CD8-positive, alpha-beta memory T cell (primary cell): ENCODE results near the gene QRFP. TPM values are rescaled to one million over a fixed set of nuclear protein-coding genes. Genes with fewer than 3 reads are reported as not detected.
A peak's percentile ranks its signal among the peaks of the same experiment; 100 is the strongest.

Experiments used
- CTCF ChIA-PET: fragments of 350-600 bp; sonication (Branson Sonifier 250); formaldehyde crosslinking; loops from one replicate; lab custom pipeline; 2021; ENCODE audit warnings: antibody characterized with exemption; lab: Charles Lee
- POLR2A ChIA-PET: fragments of 350-600 bp; sonication (Branson Sonifier 250); formaldehyde crosslinking; loops from one replicate; lab custom pipeline; 2021; ENCODE audit warnings: antibody characterized with exemption; lab: Charles Lee
- DNase-seq, 5 donors: peaks; one replicate each; pipeline versions ENCODE4 v3.0.0 to v3.0.0-alpha.2; 2020 to 2022; ENCODE audit warnings: mixed read lengths in 1 of 5
- H3K27ac ChIP-seq: one replicate; pipeline ENCODE4 v1.7.0; 2013; ENCODE audit warnings: low read depth, mild to moderate bottlenecking, low read length, moderate library complexity
- H3K27me3 ChIP-seq: 2 replicates; pipeline ENCODE4 v1.7.0; 2013; ENCODE audit warnings: low read length, mild to moderate bottlenecking; ENCODE audit not compliant: insufficient read depth, poor library complexity, severe bottlenecking
- H3K36me3 ChIP-seq: 2 replicates; pipeline ENCODE4 v1.7.0; 2013; ENCODE audit warnings: mild to moderate bottlenecking, low read length, moderate library complexity; ENCODE audit not compliant: insufficient read depth
- H3K4me1 ChIP-seq: 2 replicates; pipeline ENCODE4 v1.7.0; 2013; ENCODE audit warnings: mild to moderate bottlenecking, low read length, moderate library complexity; ENCODE audit not compliant: insufficient read depth
- H3K4me3 ChIP-seq: 2 replicates; pipeline ENCODE4 v1.7.0; 2013; ENCODE audit warnings: mild to moderate bottlenecking, low read length
- H3K9me3 ChIP-seq: 2 replicates; pipeline ENCODE4 v1.7.0; 2013; ENCODE audit warnings: mild to moderate bottlenecking, low read length
- H3K27ac Mint-ChIP-seq, 8 donors: one replicate each; pipeline ENCODE4 v1.8.0; 2020 to 2021; ENCODE audit warnings: mixed read lengths in 8 of 8, mild to moderate bottlenecking in 6 of 8, inconsistent platforms in 3 of 8, moderate library complexity in 3 of 8
- H3K27me3 Mint-ChIP-seq, 2 donors: one replicate each; pipeline ENCODE4 v1.8.0; 2020 to 2021; ENCODE audit warnings: mixed read lengths in 2 of 2, mild to moderate bottlenecking in 1 of 2, moderate library complexity in 1 of 2
- H3K36me3 Mint-ChIP-seq, 3 donors: one replicate each; pipeline ENCODE4 v1.8.0; 2020 to 2021; ENCODE audit warnings: mixed read lengths in 3 of 3, inconsistent platforms in 1 of 3, mild to moderate bottlenecking in 1 of 3
- H3K4me1 Mint-ChIP-seq, 3 donors: one replicate each; pipeline ENCODE4 v1.8.0; 2020 to 2021; ENCODE audit warnings: mixed read lengths in 3 of 3, inconsistent platforms in 1 of 3, mild to moderate bottlenecking in 1 of 3
- H3K4me3 Mint-ChIP-seq, 7 donors: one replicate each; pipeline ENCODE4 v1.8.0; 2020 to 2021; ENCODE audit warnings: mixed read lengths in 7 of 7, mild to moderate bottlenecking in 6 of 7, moderate library complexity in 4 of 7, inconsistent platforms in 2 of 7
- H3K9me3 Mint-ChIP-seq, 5 donors: one replicate each; pipeline ENCODE4 v1.8.0; 2020 to 2022; ENCODE audit warnings: mixed read lengths in 5 of 5, mild to moderate bottlenecking in 3 of 5, moderate library complexity in 2 of 5, inconsistent platforms in 1 of 5
- polyA plus RNA-seq: library from polyadenylated mRNA; unstranded; fragments of 300-500 nt; fragmentation: Illumina TruSeq; gene quantifications from one replicate; pipeline ENCODE4 v1.2.3, GENCODE V29; 2021
- total RNA-seq, 2 experiments: library from RNA; stranded (reverse); gene quantifications; one replicate each; pipeline ENCODE4 v1.2.3, GENCODE V29; 2021

QRFP gene
- total and polyA plus RNA-seq, 3 experiments from 2014 or later, result not detected

GRCh38 chr9:130866474-130866965 lies 30.1 kb downstream of the QRFP start:
- H3K36me3 Mint-ChIP-seq, result peaks cover 0 to 50% (median 4%) of the 10 kb centered on the region in 3 donors
- Histone ChIP-seq H3K36me3 (peaks cover under 1% of the 10 kb centered on the region), H3K4me3 (no peak overlapping the region), H3K9me3 (no peaks in the 10 kb centered on the region), H3K27me3 (no peaks in the 10 kb centered on the region), H3K4me1 (peaks cover 2% of the 10 kb centered on the region), H3K27ac (no peak overlapping the region)
- peak in 3 of 5 donors; percentile 10 to 31 (median 13) for DNase-seq
- H3K9me3 Mint-ChIP-seq, result no peaks in the 10 kb centered on the region
- peaks cover 0 to 1% of the 10 kb centered on the region in 2 donors for H3K27me3 Mint-ChIP-seq
- H3K4me1 Mint-ChIP-seq, result peaks cover 4 to 13% (median 7%) of the 10 kb centered on the region in 3 donors
- ChIA-PET CTCF (interaction anchor here (0.9 to 5.4 kb wide), 9 partner anchors 8 to 180 kb away, joined by 3 to 24 read pairs (median 6); no protein-coding TSS in a partner anchor), POLR2A (no interaction called here)
- H3K4me3 Mint-ChIP-seq, result no peak overlapping the region
- peak overlapping the region in 3 of 8 donors; percentile 30 to 86 (median 60) for H3K27ac Mint-ChIP-seq

GRCh38 chr9:130865921-130866320 lies 30.7 kb downstream of the QRFP start:
- Mint-ChIP-seq H3K9me3 (no peaks in the 10 kb centered on the region), H3K27me3 (peaks cover 0 to under 1% of the 10 kb centered on the region in 2 donors), H3K36me3 (peaks cover 0 to 47% (median 4%) of the 10 kb centered on the region in 3 donors), H3K4me1 (peaks cover 4 to 13% (median 7%) of the 10 kb centered on the region in 3 donors), H3K27ac (no peak overlapping the region), H3K4me3 (peak overlapping the region in 1 of 7 donors; percentile 18)
- no peak overlapping the region for H3K27ac ChIP-seq
- H3K4me1 ChIP-seq, result peaks cover 3% of the 10 kb centered on the region
- ChIA-PET CTCF (interaction anchor here (0.8 to 5.4 kb wide), 8 partner anchors 7 to 181 kb away, joined by 3 to 24 read pairs (median 7); no protein-coding TSS in a partner anchor), POLR2A (interaction anchor here (0.6 kb wide), 1 partner anchor 402 kb away, joined by 7 read pairs; no protein-coding TSS in a partner anchor)
- no peaks in the 10 kb centered on the region for H3K9me3 ChIP-seq
- no peak overlapping the region for H3K4me3 ChIP-seq
- DNase-seq, result no peak
- H3K27me3 ChIP-seq, result no peaks in the 10 kb centered on the region
- no peaks in the 10 kb centered on the region for H3K36me3 ChIP-seq

DNA sequence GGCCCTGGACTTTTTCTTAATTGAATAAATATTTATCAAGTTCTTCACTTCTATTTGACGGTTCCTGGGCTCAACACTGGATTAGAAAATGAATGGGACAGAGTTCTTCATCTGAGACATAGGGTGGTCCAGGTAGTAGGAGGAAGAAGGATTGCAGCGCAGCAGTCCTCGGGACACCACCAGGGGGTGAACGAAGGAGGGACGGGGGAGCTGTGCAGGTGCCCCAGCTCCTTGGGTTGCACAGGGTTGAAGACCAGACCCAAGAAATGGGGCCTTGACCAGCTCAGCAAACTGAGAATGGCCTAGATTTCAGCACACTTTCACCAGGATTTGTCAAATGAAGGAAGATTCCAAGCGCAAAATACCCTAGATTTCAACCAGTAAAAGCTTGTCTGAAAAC lies 32.1 kb downstream of the QRFP start:
- no peak for DNase-seq
- Histone ChIP-seq H3K4me1 (peaks cover 3% of the 10 kb centered on the region), H3K27me3 (no peaks in the 10 kb centered on the region), H3K27ac (no peak overlapping the region), H3K9me3 (no peaks in the 10 kb centered on the region), H3K36me3 (no peaks in the 10 kb centered on the region), H3K4me3 (no peak overlapping the region)
- ChIA-PET POLR2A (no interaction called here), CTCF (interaction anchor here (0.6 to 5.4 kb wide), 3 partner anchors 164 to 404 kb away, joined by 3 to 24 read pairs (median 3); no protein-coding TSS in a partner anchor)
- H3K27me3 Mint-ChIP-seq, result no peaks in the 10 kb centered on the region
- H3K27ac Mint-ChIP-seq, result no peak overlapping the region
- peaks cover 4 to 13% (median 7%) of the 10 kb centered on the region in 3 donors for H3K4me1 Mint-ChIP-seq
- peaks cover 0 to 48% (median 4%) of the 10 kb centered on the region in 3 donors for H3K36me3 Mint-ChIP-seq
- H3K9me3 Mint-ChIP-seq, result no peaks in the 10 kb centered on the region
- no peak overlapping the region for H3K4me3 Mint-ChIP-seq

GRCh38 chr9:130862747-130863146 lies 33.9 kb downstream of the QRFP start:
- Mint-ChIP-seq H3K4me3 (no peak overlapping the region), H3K9me3 (no peaks in the 10 kb centered on the region), H3K27me3 (no peaks in the 10 kb centered on the region), H3K36me3 (peaks cover 0 to 54% (median 4%) of the 10 kb centered on the region in 3 donors), H3K27ac (peak overlapping the region in 1 of 8 donors; percentile 60), H3K4me1 (peaks cover 4 to 13% (median 7%) of the 10 kb centered on the region in 3 donors)
- Histone ChIP-seq H3K4me3 (no peak overlapping the region), H3K36me3 (no peaks in the 10 kb centered on the region), H3K4me1 (peaks cover 3% of the 10 kb centered on the region), H3K27me3 (no peaks in the 10 kb centered on the region), H3K27ac (no peak overlapping the region), H3K9me3 (no peaks in the 10 kb centered on the region)
- ChIA-PET POLR2A (no interaction called here), CTCF (interaction anchor here (1.0 to 1.3 kb wide), 4 partner anchors 8 to 184 kb away, joined by 3 to 6 read pairs (median 4); no protein-coding TSS in a partner anchor)
- DNase-seq, result no peak

DNA sequence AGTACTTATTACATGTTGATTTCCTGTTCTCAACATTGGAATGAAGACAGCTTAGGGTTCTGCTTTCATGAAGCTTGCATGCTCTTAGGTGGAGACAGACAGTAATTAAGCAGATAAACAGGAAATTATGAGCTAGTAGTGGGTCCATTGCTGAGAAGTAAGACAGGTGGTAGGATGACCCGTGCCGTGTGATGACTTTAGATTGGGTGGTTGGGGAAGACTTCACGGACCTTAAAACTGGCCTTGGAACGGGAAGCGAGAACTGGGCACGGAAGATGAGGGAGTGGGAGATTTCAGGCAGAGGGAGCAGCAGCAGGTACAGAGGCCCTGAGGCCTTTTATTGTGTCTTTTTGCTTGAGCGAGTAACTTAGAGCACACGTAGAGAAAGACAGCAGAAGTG lies 34.4 kb downstream of the QRFP start:
- H3K27me3 Mint-ChIP-seq, result no peaks in the 10 kb centered on the region
- ChIA-PET POLR2A (no interaction called here), CTCF (interaction anchor here (1.3 kb wide), 1 partner anchor 155 kb away, joined by 6 read pairs; no protein-coding TSS in a partner anchor)
- DNase-seq, result no peak
- H3K9me3 ChIP-seq, result no peaks in the 10 kb centered on the region
- H3K4me3 ChIP-seq, result no peak overlapping the region
- H3K4me1 ChIP-seq, result peaks cover 3% of the 10 kb centered on the region
- H3K4me1 Mint-ChIP-seq, result peaks cover 4 to 12% (median 7%) of the 10 kb centered on the region in 3 donors
- no peaks in the 10 kb centered on the region for H3K36me3 ChIP-seq
- no peaks in the 10 kb centered on the region for H3K27me3 ChIP-seq
- H3K4me3 Mint-ChIP-seq, result no peak overlapping the region
- peaks cover 0 to 59% (median 4%) of the 10 kb centered on the region in 3 donors for H3K36me3 Mint-ChIP-seq
- H3K27ac ChIP-seq, result no peak overlapping the region
- H3K9me3 Mint-ChIP-seq, result no peaks in the 10 kb centered on the region
- H3K27ac Mint-ChIP-seq, result peak overlapping the region in 1 of 8 donors; percentile 60

- H3K27ac Mint-ChIP-seq, result peak overlapping the region in 1 of 8 donors; percentile 11
- Histone ChIP-seq H3K27me3 (no peaks in the 10 kb centered on the region), H3K9me3 (no peaks in the 10 kb centered on the region), H3K36me3 (no peaks in the 10 kb centered on the region), H3K4me1 (peaks cover 3% of the 10 kb centered on the region), H3K4me3 (no peak overlapping the region), H3K27ac (peak overlapping the region; percentile 44)
- ChIA-PET POLR2A (no interaction called here), CTCF (interaction anchor here (1.3 kb wide), 1 partner anchor 155 kb away, joined by 6 read pairs; no protein-coding TSS in a partner anchor)
- peaks cover 0 to 66% (median 4%) of the 10 kb centered on the region in 3 donors for H3K36me3 Mint-ChIP-seq
- peaks cover 4 to 9% (median 6%) of the 10 kb centered on the region in 3 donors for H3K4me1 Mint-ChIP-seq
- DNase-seq, result no peak
- H3K27me3 Mint-ChIP-seq, result no peaks in the 10 kb centered on the region
- H3K4me3 Mint-ChIP-seq, result no peak overlapping the region
- H3K9me3 Mint-ChIP-seq, result no peaks in the 10 kb centered on the region
These were observed 35.0 kb downstream of the QRFP start for GRCh38 chr9:130861372-130862180.

DNA sequence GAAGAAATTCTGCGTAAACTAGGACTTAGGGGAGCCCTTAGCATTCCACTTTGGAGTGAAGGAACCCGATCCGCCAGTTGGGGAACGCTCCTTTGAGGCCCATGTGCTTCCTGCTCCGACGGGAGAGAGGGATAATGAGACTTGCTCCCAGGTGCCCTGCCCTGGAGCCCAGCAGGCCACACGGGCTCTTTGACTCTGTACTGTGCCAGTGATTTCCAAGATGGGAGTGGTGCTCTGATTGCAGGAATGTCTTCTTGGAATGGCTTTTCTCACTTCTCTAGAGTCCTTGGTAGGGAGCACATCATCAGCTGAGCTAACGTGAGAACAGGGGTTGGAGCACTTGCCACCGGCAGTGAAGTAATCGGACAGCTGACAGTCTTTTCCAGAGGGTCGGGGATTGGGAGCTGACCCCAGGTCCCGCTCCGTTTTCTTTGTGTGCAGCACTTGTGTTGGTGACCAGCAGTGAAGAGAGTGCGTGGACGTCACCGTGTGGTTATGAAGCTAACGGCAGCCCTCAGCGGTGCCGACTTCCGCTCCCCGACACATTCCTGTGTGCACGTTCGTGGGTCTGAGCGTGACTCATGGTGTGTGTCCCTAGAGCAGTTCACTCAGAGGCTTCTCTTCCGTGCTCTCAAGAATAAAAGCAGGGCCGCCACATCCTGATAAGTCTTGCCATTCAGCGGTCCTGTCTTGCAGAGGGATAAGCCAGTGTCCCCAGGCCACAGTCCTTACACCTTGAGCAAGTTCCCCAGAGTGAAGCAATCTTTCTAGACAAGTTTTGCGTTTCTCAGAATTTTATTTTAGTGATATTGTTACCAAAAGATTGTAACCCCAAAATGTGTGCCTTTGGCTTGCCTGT lies 35.9 kb downstream of the QRFP start:
- ChIA-PET CTCF (no interaction called here), POLR2A (no interaction called here)
- Histone ChIP-seq H3K9me3 (no peaks in the 10 kb centered on the region), H3K4me1 (peaks cover 3% of the 10 kb centered on the region), H3K27me3 (no peaks in the 10 kb centered on the region), H3K36me3 (no peaks in the 10 kb centered on the region), H3K4me3 (no peak overlapping the region), H3K27ac (peak overlapping the region; percentile 44)
- no peak overlapping the region for H3K4me3 Mint-ChIP-seq
- H3K27me3 Mint-ChIP-seq, result no peaks in the 10 kb centered on the region
- H3K9me3 Mint-ChIP-seq, result no peaks in the 10 kb centered on the region
- H3K36me3 Mint-ChIP-seq, result peaks cover 0 to 69% (median 5%) of the 10 kb centered on the region in 3 donors
- DNase-seq, result no peak
- peak overlapping the region in 1 of 8 donors; percentile 11 for H3K27ac Mint-ChIP-seq
- H3K4me1 Mint-ChIP-seq, result peaks cover 0 to 4% (median 3%) of the 10 kb centered on the region in 3 donors
